Measurements from ENCODE around the gene TMEM108.

DNA sequence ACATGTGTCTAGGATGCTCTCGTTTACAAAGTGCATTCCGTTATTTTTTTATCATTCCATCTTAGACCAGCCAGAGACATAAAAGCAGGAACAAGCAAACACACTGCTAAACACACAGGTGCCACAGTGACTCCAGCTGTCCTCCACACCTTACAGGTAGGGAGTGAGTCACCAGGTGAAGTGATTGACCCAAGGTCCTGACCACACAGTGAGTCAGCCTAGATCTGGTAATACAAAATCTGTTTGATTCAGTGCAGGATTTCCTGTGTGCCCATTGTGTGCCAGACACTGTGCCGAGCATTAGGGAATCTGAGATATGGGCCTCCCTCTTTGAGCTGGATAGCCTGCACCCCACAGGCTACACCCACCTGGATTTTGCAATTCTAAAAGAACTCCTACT lies 345.0 kb downstream of the TMEM108 start:
- TF ChIP-seq TAF1 (IDR thresholded peaks at IDR 0.05; ENCODE audit: borderline replicate concordance, insufficient read depth, low read length): no peak
- TF ChIP-seq REST (IDR thresholded peaks at IDR 0.05; ENCODE audit: insufficient read depth in 1 of 2, low read depth in 2 of 2, low read length in 2 of 2): no peak
- no peak for TF ChIP-seq FOXP2 (optimal IDR thresholded peaks at IDR 0.05; ENCODE audit: borderline replicate concordance, extremely low read depth, extremely low read length, insufficient read depth)
- no peak for TF ChIP-seq POLR2AphosphoS5 (IDR thresholded peaks at IDR 0.05; ENCODE audit: low read depth, low read length)
